Mesendoderm (in vitro differentiated cells): Measurements from ENCODE around the gene TMEM174.
A peak's percentile ranks its signal among the peaks of the same experiment; 100 is the strongest.

Experiments used
- DNase-seq: peaks from one replicate; pipeline ENCODE4 v3.0.0; 2013
- H2AK5ac ChIP-seq: 2 replicates; pipeline ENCODE4 v1.6.1; 2013; ENCODE audit warnings: low read length, inconsistent platforms
- H2BK120ac ChIP-seq: 2 replicates; pipeline ENCODE4 v1.6.1; 2013; ENCODE audit warnings: low read depth, mild to moderate bottlenecking, low read length, moderate library complexity, mixed read lengths
- H2BK15ac ChIP-seq: replicated peaks from 2 replicates; pipeline ENCODE4 v1.6.1; 2013; ENCODE audit warnings: low read depth, mild to moderate bottlenecking, moderate library complexity
- H2BK5ac ChIP-seq: 2 replicates; pipeline ENCODE4 v1.6.1; 2013; ENCODE audit warnings: low read length, inconsistent platforms
- H3K18ac ChIP-seq: 2 replicates; pipeline ENCODE4 v1.6.1; 2013; ENCODE audit warnings: mild to moderate bottlenecking, low read length, mixed read lengths
- H3K23ac ChIP-seq: one replicate; pipeline ENCODE4 v1.6.1; 2013; ENCODE audit warnings: low read length
- H3K27ac ChIP-seq: 2 replicates; pipeline ENCODE4 v1.5.1; 2013; ENCODE audit warnings: low read depth, mild to moderate bottlenecking, inconsistent platforms, low read length, moderate library complexity
- H3K27me3 ChIP-seq: 2 replicates; pipeline ENCODE4 v1.6.1; 2013; ENCODE audit warnings: low read length, control low read depth, mild to moderate bottlenecking, inconsistent platforms; ENCODE audit not compliant: insufficient read depth, poor library complexity
- H3K36me3 ChIP-seq: 2 replicates; pipeline ENCODE4 v1.6.1; 2013; ENCODE audit warnings: low read length, inconsistent platforms; ENCODE audit not compliant: control insufficient read depth, insufficient read depth
- H3K4ac ChIP-seq: one replicate; pipeline ENCODE4 v1.6.1; 2013; ENCODE audit warnings: low read depth, mild to moderate bottlenecking, low read length, moderate library complexity
- H3K4me1 ChIP-seq: 2 replicates; pipeline ENCODE4 v1.6.1; 2013; ENCODE audit warnings: low read depth, low read length, inconsistent platforms; ENCODE audit not compliant: control insufficient read depth
- H3K4me2 ChIP-seq: 2 replicates; pipeline ENCODE4 v1.6.1; 2013; ENCODE audit warnings: low read length
- H3K4me3 ChIP-seq: 2 replicates; pipeline ENCODE4 v1.5.1; 2013; ENCODE audit warnings: mild to moderate bottlenecking, low read length
- H3K56ac ChIP-seq: one replicate; pipeline ENCODE4 v1.6.1; 2013; ENCODE audit warnings: low read length
- H3K79me1 ChIP-seq: 2 replicates; pipeline ENCODE4 v1.6.1; 2013; ENCODE audit warnings: low read length, inconsistent platforms
- H3K79me2 ChIP-seq: 2 replicates; pipeline ENCODE4 v1.6.1; 2013; ENCODE audit warnings: mild to moderate bottlenecking, low read length; ENCODE audit not compliant: control insufficient read depth, insufficient read depth
- H3K9ac ChIP-seq: 2 replicates; pipeline ENCODE4 v1.6.1; 2013; ENCODE audit warnings: low read length, inconsistent platforms
- H4K5ac ChIP-seq: one replicate; pipeline ENCODE4 v1.6.1; 2013; ENCODE audit warnings: low read length
- H4K8ac ChIP-seq: one replicate; pipeline ENCODE4 v1.6.1; 2013; ENCODE audit warnings: low read depth, mild to moderate bottlenecking, control low read depth, low read length, moderate library complexity
- WGBS: extraction: QIAGEN DNeasy Blood & Tissue Kit; methylation state at CpG from one replicate; pipeline ENCODE4 v1.1.7; 2013; ENCODE audit warnings: low lambda C conversion rate, missing lambda C conversion rate; ENCODE audit not compliant: insufficient coverage; ENCODE audit errors: extremely low coverage; 5-methylcytosine and 5-hydroxymethylcytosine counted together

TMEM174 gene

GRCh38 chr5:73154208-73155006, 18.6 kb upstream of the TMEM174 start:
- H3K27me3 ChIP-seq: no peaks in the 10 kb centered on the region
- WGBS: no CpG with 5 or more reads among the region's 5 CpGs
- H3K79me1 ChIP-seq: no peaks in the 10 kb centered on the region
- no peak overlapping the region for H3K27ac ChIP-seq
- no peaks in the 10 kb centered on the region for H3K4me1 ChIP-seq
- H4K5ac ChIP-seq: no peak overlapping the region
- no peak overlapping the region for H2BK15ac ChIP-seq
- H3K9ac ChIP-seq: no peak overlapping the region
- H2BK120ac ChIP-seq: no peak overlapping the region
- no peaks in the 10 kb centered on the region for H3K36me3 ChIP-seq
- no peak overlapping the region for H4K8ac ChIP-seq
- H3K4ac ChIP-seq: no peak overlapping the region
- H3K4me2 ChIP-seq: no peak overlapping the region
- no peak overlapping the region for H3K23ac ChIP-seq
- no peak overlapping the region for H3K4me3 ChIP-seq
- H3K18ac ChIP-seq: no peak overlapping the region
- H2BK5ac ChIP-seq: no peak overlapping the region
- no peak overlapping the region for H3K56ac ChIP-seq
- no peak overlapping the region for H2AK5ac ChIP-seq
- H3K79me2 ChIP-seq: no peaks in the 10 kb centered on the region
- DNase-seq: no peak

- H3K36me3 ChIP-seq: no peaks in the 10 kb centered on the region
- no peak overlapping the region for H2BK5ac ChIP-seq
- no peaks in the 10 kb centered on the region for H3K79me2 ChIP-seq
- no peak overlapping the region for H2BK120ac ChIP-seq
- H3K4me2 ChIP-seq: no peak overlapping the region
- no peak overlapping the region for H2BK15ac ChIP-seq
- no peaks in the 10 kb centered on the region for H3K27me3 ChIP-seq
- peak; percentile 7 for DNase-seq
- no peak overlapping the region for H3K18ac ChIP-seq
- H4K5ac ChIP-seq: no peak overlapping the region
- H3K4me1 ChIP-seq: no peaks in the 10 kb centered on the region
- H3K56ac ChIP-seq: no peak overlapping the region
- no CpG with 5 or more reads among the region's 18 CpGs for WGBS
- H2AK5ac ChIP-seq: no peak overlapping the region
- H3K23ac ChIP-seq: no peak overlapping the region
- no peak overlapping the region for H4K8ac ChIP-seq
- H3K9ac ChIP-seq: no peak overlapping the region
- no peak overlapping the region for H3K4ac ChIP-seq
- H3K4me3 ChIP-seq: no peak overlapping the region
- no peaks in the 10 kb centered on the region for H3K79me1 ChIP-seq
- H3K27ac ChIP-seq: no peak overlapping the region
Observed at GRCh38 chr5:73155271-73156222, 17.4 kb upstream of the TMEM174 start.

GRCh38 chr5:73157414-73158303, 15.3 kb upstream of the TMEM174 start:
- Histone ChIP-seq H2AK5ac (no peak overlapping the region), H3K4me1 (no peaks in the 10 kb centered on the region), H2BK15ac (no peak overlapping the region), H3K27me3 (no peaks in the 10 kb centered on the region), H3K4me2 (no peak overlapping the region), H3K18ac (no peak overlapping the region), H3K4me3 (no peak overlapping the region), H3K36me3 (no peaks in the 10 kb centered on the region), H3K79me1 (no peaks in the 10 kb centered on the region), H4K8ac (no peak overlapping the region), H3K9ac (no peak overlapping the region), H3K23ac (no peak overlapping the region), H3K4ac (no peak overlapping the region), H3K56ac (no peak overlapping the region), H4K5ac (no peak overlapping the region), H3K27ac (no peak overlapping the region), H3K79me2 (no peaks in the 10 kb centered on the region), H2BK5ac (no peak overlapping the region), H2BK120ac (no peak overlapping the region)
- peak; percentile 36 for DNase-seq
- no CpG with 5 or more reads among the region's 6 CpGs for WGBS

GRCh38 chr5:73158313-73158712, 14.7 kb upstream of the TMEM174 start:
- no peak overlapping the region for H3K23ac ChIP-seq
- H4K5ac ChIP-seq: no peak overlapping the region
- H3K4ac ChIP-seq: no peak overlapping the region
- H3K79me1 ChIP-seq: no peaks in the 10 kb centered on the region
- no peak overlapping the region for H2BK120ac ChIP-seq
- no peak overlapping the region for H3K27ac ChIP-seq
- no peak overlapping the region for H3K18ac ChIP-seq
- H2BK15ac ChIP-seq: no peak overlapping the region
- no peak overlapping the region for H3K4me3 ChIP-seq
- no peaks in the 10 kb centered on the region for H3K4me1 ChIP-seq
- no peak overlapping the region for H4K8ac ChIP-seq
- H2BK5ac ChIP-seq: no peak overlapping the region
- H3K27me3 ChIP-seq: no peaks in the 10 kb centered on the region
- no peak overlapping the region for H2AK5ac ChIP-seq
- no CpG with 5 or more reads among the region's 4 CpGs for WGBS
- no peaks in the 10 kb centered on the region for H3K79me2 ChIP-seq
- DNase-seq: no peak
- H3K36me3 ChIP-seq: no peaks in the 10 kb centered on the region
- H3K4me2 ChIP-seq: no peak overlapping the region
- H3K9ac ChIP-seq: no peak overlapping the region
- no peak overlapping the region for H3K56ac ChIP-seq

GRCh38 chr5:73160239-73160671, 12.7 kb upstream of the TMEM174 start:
- Histone ChIP-seq H3K18ac (no peak overlapping the region), H3K27me3 (no peaks in the 10 kb centered on the region), H3K56ac (no peak overlapping the region), H4K8ac (no peak overlapping the region), H2BK120ac (no peak overlapping the region), H3K4me2 (no peak overlapping the region), H4K5ac (no peak overlapping the region), H2BK15ac (no peak overlapping the region), H3K36me3 (no peaks in the 10 kb centered on the region), H2BK5ac (no peak overlapping the region), H3K4me1 (no peaks in the 10 kb centered on the region), H3K9ac (no peak overlapping the region), H3K79me1 (no peaks in the 10 kb centered on the region), H3K4ac (no peak overlapping the region), H3K23ac (no peak overlapping the region), H3K79me2 (no peaks in the 10 kb centered on the region), H2AK5ac (no peak overlapping the region), H3K4me3 (no peak overlapping the region), H3K27ac (no peak overlapping the region)
- whole genome bisulfite sequencing: 100% methylated on average over 1 of the region's 4 CpGs
- no peak for DNase-seq
